ENCODE data around the gene ACTR3C.
"Not testable (repeated sequence)": the region's sequence is repeated elsewhere in the genome, so short reads cannot be mapped to it uniquely, and the experiment has no call there.

Gene ACTR3C

GRCh38 chr7:150313367-150313809 lies 10.0 kb downstream of the ACTR3C start:
- Histone ChIP-seq H3K27me3 (ENCODE audit: low read depth, low read length) (no peaks in the 10 kb centered on the region), H3K27ac (ENCODE audit: low read length) (no peak overlapping the region), H3K4me2 (ENCODE audit: low read length) (no peak overlapping the region), H3K36me3 (replicated peaks; ENCODE audit: low read depth, low read length) (peaks cover 10% of the 10 kb centered on the region), H3K4me1 (ENCODE audit: low read length) (peaks cover 15% of the 10 kb centered on the region), H3K9ac (ENCODE audit: low read length) (no peak overlapping the region), H3K9me3 (ENCODE audit: insufficient read depth, low read length) (no peaks in the 10 kb centered on the region), H3K4me3 (ENCODE audit: low read length) (no peak overlapping the region), H2AFZ (ENCODE audit: low read depth, low read length) (no peak overlapping the region), H3K79me2 (ENCODE audit: low read length) (no peaks in the 10 kb centered on the region), H4K20me1 (ENCODE audit: insufficient read depth, low read length) (no peaks in the 10 kb centered on the region)
- TF ChIP-seq CTCF (IDR thresholded peaks at IDR 0.05; ENCODE audit: low read depth, low read length) (no peak), EZH2phosphoT487 (IDR thresholded peaks at IDR 0.05; ENCODE audit: low read depth) (no peak)

DNA sequence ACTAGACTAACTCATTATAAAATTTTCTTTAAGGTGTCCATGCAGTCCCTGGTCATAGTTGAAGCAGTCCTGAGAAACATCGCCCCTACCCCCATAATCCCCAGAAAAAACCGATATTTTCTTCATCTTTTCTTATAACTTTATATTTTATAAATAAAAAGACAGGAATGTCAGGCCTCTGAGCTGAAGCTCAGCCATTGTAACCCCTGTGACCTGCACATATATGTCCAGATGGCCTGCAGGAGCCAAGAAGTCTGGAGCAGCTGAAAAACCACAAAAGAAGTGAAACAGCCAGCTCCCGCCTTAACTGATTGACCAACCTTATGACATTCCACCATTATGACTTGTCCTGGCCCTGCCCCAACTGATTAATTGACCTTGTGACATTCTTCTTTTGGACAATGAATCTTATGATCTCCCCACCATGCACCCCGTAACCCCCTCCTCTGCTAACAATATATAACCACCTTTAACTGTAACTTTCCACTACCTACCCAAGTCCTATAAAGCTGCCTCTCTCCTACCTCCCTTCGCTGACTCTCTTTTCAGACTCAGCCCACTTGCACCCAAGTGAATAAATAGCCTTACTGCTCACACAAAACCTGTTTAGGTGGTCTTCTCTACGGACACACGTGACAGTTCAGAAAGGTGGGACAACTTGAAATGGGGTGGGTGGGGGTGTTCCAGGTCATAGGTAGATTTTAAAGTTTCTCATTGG lies 10.5 kb downstream of the ACTR3C start:
- H3K4me2 ChIP-seq (ENCODE audit: low read length); H4K20me1 ChIP-seq (ENCODE audit: insufficient read depth, low read length); H2AFZ ChIP-seq (ENCODE audit: low read depth, low read length); H3K9ac ChIP-seq (ENCODE audit: low read length); H3K27me3 ChIP-seq (ENCODE audit: low read depth, low read length); H3K36me3 ChIP-seq (replicated peaks; ENCODE audit: low read depth, low read length); H3K27ac ChIP-seq (ENCODE audit: low read length); H3K9me3 ChIP-seq (ENCODE audit: insufficient read depth, low read length); H3K79me2 ChIP-seq (ENCODE audit: low read length); H3K4me3 ChIP-seq (ENCODE audit: low read length): not testable (repeated sequence)
- H3K4me1 ChIP-seq (ENCODE audit: low read length), result peaks cover 12% of the 10 kb centered on the region

DNA sequence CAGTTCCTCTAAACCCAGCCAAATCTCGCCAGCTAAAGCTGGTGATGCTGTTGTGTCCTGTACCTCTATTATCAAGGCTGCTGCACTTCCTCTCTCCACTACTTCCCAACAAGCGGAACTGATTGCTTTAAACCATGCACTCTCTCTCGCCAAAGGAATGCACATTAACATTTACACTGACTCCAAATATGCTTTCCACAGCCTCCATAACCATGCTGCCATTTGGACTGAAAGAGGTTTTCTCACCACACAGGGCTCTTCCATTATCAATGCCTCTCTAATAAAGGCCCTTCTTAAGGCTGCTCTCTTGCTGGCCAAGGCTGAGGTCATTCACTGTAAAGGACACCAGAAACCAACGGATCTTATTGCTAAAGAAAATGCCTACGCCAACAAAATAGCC lies 11.6 kb downstream of the ACTR3C start:
- Histone ChIP-seq H3K4me2 (ENCODE audit: low read length) (no peak overlapping the region), H3K36me3 (replicated peaks; ENCODE audit: low read depth, low read length) (no peaks in the 10 kb centered on the region), H3K9me3 (ENCODE audit: insufficient read depth, low read length) (no peaks in the 10 kb centered on the region), H3K4me1 (ENCODE audit: low read length) (peaks cover 12% of the 10 kb centered on the region), H4K20me1 (ENCODE audit: insufficient read depth, low read length) (no peaks in the 10 kb centered on the region), H3K4me3 (ENCODE audit: low read length) (no peak overlapping the region), H2AFZ (ENCODE audit: low read depth, low read length) (no peak overlapping the region), H3K27ac (ENCODE audit: low read length) (no peak overlapping the region), H3K27me3 (ENCODE audit: low read depth, low read length) (no peaks in the 10 kb centered on the region), H3K79me2 (ENCODE audit: low read length) (no peaks in the 10 kb centered on the region), H3K9ac (ENCODE audit: low read length) (no peak overlapping the region)
- no peak for TF ChIP-seq EZH2phosphoT487 (IDR thresholded peaks at IDR 0.05; ENCODE audit: low read depth)
- no peak for TF ChIP-seq CTCF (IDR thresholded peaks at IDR 0.05; ENCODE audit: low read depth, low read length)

- Histone ChIP-seq H4K20me1 (ENCODE audit: insufficient read depth, low read length) (no peaks in the 10 kb centered on the region), H3K79me2 (ENCODE audit: low read length) (no peaks in the 10 kb centered on the region), H3K4me1 (ENCODE audit: low read length) (peaks cover 12% of the 10 kb centered on the region), H3K4me3 (ENCODE audit: low read length) (no peak overlapping the region), H2AFZ (ENCODE audit: low read depth, low read length) (no peak overlapping the region), H3K27ac (ENCODE audit: low read length) (no peak overlapping the region), H3K27me3 (ENCODE audit: low read depth, low read length) (no peaks in the 10 kb centered on the region), H3K9ac (ENCODE audit: low read length) (no peak overlapping the region), H3K4me2 (ENCODE audit: low read length) (no peak overlapping the region), H3K9me3 (ENCODE audit: insufficient read depth, low read length) (no peaks in the 10 kb centered on the region), H3K36me3 (replicated peaks; ENCODE audit: low read depth, low read length) (no peaks in the 10 kb centered on the region)
- no peak for TF ChIP-seq EZH2phosphoT487 (IDR thresholded peaks at IDR 0.05; ENCODE audit: low read depth)
- TF ChIP-seq CTCF (IDR thresholded peaks at IDR 0.05; ENCODE audit: low read depth, low read length), result no peak
These were observed 12.2 kb downstream of the ACTR3C start for GRCh38 chr7:150311146-150311545.
